GOT3 (cell line): Measurements from ENCODE around the gene PTPRQ.

Experiments used
- DNase-seq: peaks from one replicate; lab custom pipeline; 2025; ENCODE audit warnings: mixed read lengths; lab: John Stamatoyannopoulos, UW

PTPRQ gene

GRCh38 chr12:80565271-80565670 is 121.2 kb downstream of the PTPRQ start:
- no peak for DNase-seq

- DNase-seq = no peak
These were observed 123.4 kb downstream of the PTPRQ start for GRCh38 chr12:80567401-80567800.

GRCh38 chr12:80576641-80577418 is 132.8 kb downstream of the PTPRQ start:
- no peak for DNase-seq

GRCh38 chr12:80580254-80580653 is 136.2 kb downstream of the PTPRQ start:
- DNase-seq = no peak

GRCh38 chr12:80581783-80582182 is 137.7 kb downstream of the PTPRQ start:
- no peak for DNase-seq

GRCh38 chr12:80582431-80582830 is 138.4 kb downstream of the PTPRQ start:
- no peak for DNase-seq

- DNase-seq = no peak
These were observed 145.0 kb downstream of the PTPRQ start for GRCh38 chr12:80589077-80589476.

GRCh38 chr12:80590085-80590484 is 146.1 kb downstream of the PTPRQ start:
- no peak for DNase-seq

- DNase-seq = no peak
These were observed 149.7 kb downstream of the PTPRQ start for GRCh38 chr12:80593766-80594165.

GRCh38 chr12:80596509-80596908 is 152.5 kb downstream of the PTPRQ start:
- DNase-seq = no peak

GRCh38 chr12:80598004-80598606 is 154.1 kb downstream of the PTPRQ start:
- no peak for DNase-seq

- DNase-seq = no peak
These were observed 158.4 kb downstream of the PTPRQ start for GRCh38 chr12:80602455-80602854.

GRCh38 chr12:80607361-80608135 is 163.5 kb downstream of the PTPRQ start:
- no peak for DNase-seq

- no peak for DNase-seq
These were observed 173.7 kb downstream of the PTPRQ start for GRCh38 chr12:80617733-80618132.

- no peak for DNase-seq
These were observed 176.2 kb downstream of the PTPRQ start for GRCh38 chr12:80620281-80620680.

GRCh38 chr12:80622271-80622670 is 178.2 kb downstream of the PTPRQ start:
- DNase-seq = no peak

GRCh38 chr12:80625051-80625450 is 181.0 kb downstream of the PTPRQ start:
- no peak for DNase-seq

- DNase-seq = no peak
These were observed 181.9 kb downstream of the PTPRQ start for GRCh38 chr12:80625901-80626300.

- DNase-seq = no peak
These were observed 183.7 kb downstream of the PTPRQ start for GRCh38 chr12:80627782-80628181.

GRCh38 chr12:80632835-80633234 is 188.8 kb downstream of the PTPRQ start:
- DNase-seq = no peak

- no peak for DNase-seq
These were observed 190.9 kb downstream of the PTPRQ start for GRCh38 chr12:80634903-80635302.

GRCh38 chr12:80636832-80637231 is 192.8 kb downstream of the PTPRQ start:
- DNase-seq = no peak

- DNase-seq = no peak
These were observed 197.9 kb downstream of the PTPRQ start for GRCh38 chr12:80641936-80642335.
